H1 (cell line): ENCODE results near the gene ORC3. TPM values are rescaled to one million over a fixed set of nuclear protein-coding genes. Genes with fewer than 3 reads are reported as not detected.

Source experiments
- CTCF ChIA-PET: fragments of 300-600 bp; sonication (Branson Sonifier 250); formaldehyde crosslinking; loops from one replicate; lab custom pipeline; 2021; ENCODE audit not compliant: partially characterized antibody; lab: Charles Lee
- POLR2A ChIA-PET: fragments of 300-600 bp; sonication (Branson Sonifier 250); formaldehyde crosslinking; loops from one replicate; lab custom pipeline; 2021; ENCODE audit warnings: inconsistent platforms; ENCODE audit not compliant: partially characterized antibody; lab: Charles Lee
- DNase-seq, 2 experiments: peaks; one replicate each; pipeline versions ENCODE4 v3.0.0 to v3.0.0-alpha.2; 2010 to 2022; ENCODE audit warnings: low spot score in 2 of 2, low read depth in 1 of 2, mixed read lengths in 1 of 2
- FAIRE-seq: peaks from 2 replicates; lab custom pipeline; 2011; peaks lifted over from hg19 to GRCh38; lab: Jason Lieb, UNC
- H2AFZ ChIP-seq: 2 replicates; pipeline ENCODE4 v1.8.1; 2012; ENCODE audit warnings: low read length, inconsistent platforms
- H2AK5ac ChIP-seq: 2 replicates; pipeline ENCODE4 v1.6.1; 2013; ENCODE audit warnings: low read depth, low read length
- H2BK120ac ChIP-seq: replicated peaks from 2 replicates; pipeline ENCODE3; 2013; ENCODE audit warnings: low read depth, low read length, inconsistent platforms
- H2BK12ac ChIP-seq: 2 replicates; pipeline ENCODE4 v1.6.1; 2013; ENCODE audit warnings: low read depth, low read length
- H2BK15ac ChIP-seq: 2 replicates; pipeline ENCODE4 v1.6.1; 2013; ENCODE audit warnings: low read length
- H2BK20ac ChIP-seq: 2 replicates; pipeline ENCODE4 v1.6.1; 2013; ENCODE audit warnings: low read length
- H2BK5ac ChIP-seq: 2 replicates; pipeline ENCODE4 v1.6.1; 2013; ENCODE audit warnings: low read depth, low read length
- H3K14ac ChIP-seq: 2 replicates; pipeline ENCODE4 v1.6.1; 2013; ENCODE audit warnings: inconsistent platforms; ENCODE audit not compliant: insufficient read length
- H3K18ac ChIP-seq: 2 replicates; pipeline ENCODE4 v1.6.1; 2013; ENCODE audit warnings: low read length; ENCODE audit errors: extremely low read depth
- H3K23ac ChIP-seq: 2 replicates; pipeline ENCODE4 v1.6.1; 2013; ENCODE audit warnings: inconsistent platforms; ENCODE audit not compliant: insufficient read length
- H3K23me2 ChIP-seq: 2 replicates; pipeline ENCODE4 v1.6.1; 2013; ENCODE audit warnings: low read depth, low read length
- H3K27ac ChIP-seq: 2 replicates; pipeline ENCODE4 v1.6.1; 2011; ENCODE audit warnings: low read depth, low read length, inconsistent platforms
- H3K27me3 ChIP-seq, 4 experiments: replicated peaks in 1 of 4; 1 replicate in 1 of 4; 2 replicates in 3 of 4; pipeline versions ENCODE4 v1.6.1 to v1.8.1; 2011 to 2013; ENCODE audit warnings: low read length in 3 of 4, mild to moderate bottlenecking in 3 of 4, inconsistent platforms in 2 of 4, mixed read lengths in 2 of 4, moderate library complexity in 1 of 4; ENCODE audit not compliant: control insufficient read depth in 3 of 4, insufficient read depth in 3 of 4; ENCODE audit errors: extremely low read depth in 1 of 4
- H3K36me3 ChIP-seq, 4 experiments: 2 replicates each; pipeline versions ENCODE4 v1.6.1 to v1.8.1; 2011 to 2013; ENCODE audit warnings: mild to moderate bottlenecking in 4 of 4, low read length in 3 of 4, moderate library complexity in 2 of 4, control low read depth in 1 of 4, inconsistent platforms in 1 of 4; ENCODE audit not compliant: insufficient read depth in 4 of 4, control insufficient read depth in 2 of 4
- H3K4ac ChIP-seq: replicated peaks from 2 replicates; pipeline ENCODE3; 2013; ENCODE audit warnings: low read length, low read depth, mixed read lengths, inconsistent platforms; ENCODE audit not compliant: insufficient read length
- H3K4me1 ChIP-seq, 4 experiments: replicated peaks in 1 of 4; 1 replicate in 1 of 4; 2 replicates in 3 of 4; pipeline versions ENCODE4 v1.6.1 to v1.8.1; 2011 to 2013; ENCODE audit warnings: low read length in 3 of 4, inconsistent platforms in 2 of 4, mixed read lengths in 1 of 4; ENCODE audit not compliant: insufficient read depth in 4 of 4, control insufficient read depth in 3 of 4
- H3K4me2 ChIP-seq, 2 experiments: 2 replicates each; pipeline versions ENCODE4 v1.6.1 to v1.8.1; 2011 to 2013; ENCODE audit warnings: low read depth in 2 of 2, low read length in 2 of 2, control low read depth in 1 of 2, inconsistent platforms in 1 of 2, mild to moderate bottlenecking in 1 of 2; ENCODE audit not compliant: insufficient read depth in 1 of 2
- H3K4me3 ChIP-seq, 4 experiments: fragments of 200-600, 300-600 bp in 1 of 4; sonication (generic), shearing (Covaris generic), sonication (Bioruptor Twin) in 1 of 4; 2 replicates each; pipeline versions ENCODE4 v1.5.1 to v1.8.1; 2011 to 2016; ENCODE audit warnings: low read length in 4 of 4, low read depth in 3 of 4, control low read depth in 2 of 4, inconsistent platforms in 2 of 4, mild to moderate bottlenecking in 2 of 4, mixed read lengths in 1 of 4, moderate library complexity in 1 of 4; ENCODE audit not compliant: insufficient read depth in 2 of 4; ENCODE audit errors: extremely low read depth in 1 of 4
- H3K56ac ChIP-seq: replicated peaks from 2 replicates; pipeline ENCODE3; 2013; ENCODE audit warnings: low read depth, mild to moderate bottlenecking, mixed read lengths, low read length, inconsistent platforms; ENCODE audit not compliant: insufficient read length
- H3K79me1 ChIP-seq: 2 replicates; pipeline ENCODE4 v1.6.1; 2013; ENCODE audit warnings: low read depth, low read length, control low read depth
- H3K79me2 ChIP-seq, 2 experiments: 2 replicates each; pipeline versions ENCODE4 v1.6.1 to v1.8.1; 2012 to 2013; ENCODE audit warnings: low read length in 2 of 2, mild to moderate bottlenecking in 2 of 2, inconsistent platforms in 1 of 2; ENCODE audit not compliant: insufficient read depth in 2 of 2, control insufficient read depth in 1 of 2
- H3K9ac ChIP-seq, 4 experiments: replicated peaks in 1 of 4; 1 replicate in 1 of 4; 2 replicates in 3 of 4; pipeline versions ENCODE4 v1.6.1 to v1.8.1; 2011 to 2013; ENCODE audit warnings: low read depth in 3 of 4, low read length in 3 of 4, control low read depth in 2 of 4, mild to moderate bottlenecking in 2 of 4, moderate library complexity in 2 of 4, inconsistent platforms in 1 of 4; ENCODE audit errors: extremely low read depth in 1 of 4
- H3K9me3 ChIP-seq, 2 experiments: 2 replicates each; pipeline versions ENCODE4 v1.6.1 to v1.8.1; 2012 to 2013; ENCODE audit warnings: mild to moderate bottlenecking in 2 of 2, moderate library complexity in 2 of 2, control low read depth in 1 of 2, inconsistent platforms in 1 of 2, low read depth in 1 of 2, low read length in 1 of 2, mixed read lengths in 1 of 2; ENCODE audit not compliant: insufficient read depth in 2 of 2
- H4K20me1 ChIP-seq, 2 experiments: replicated peaks in 1 of 2; 2 replicates each; pipeline versions ENCODE3 to v1.8.1; 2011 to 2013; ENCODE audit warnings: inconsistent platforms in 2 of 2, low read length in 2 of 2, mild to moderate bottlenecking in 1 of 2; ENCODE audit not compliant: insufficient read depth in 2 of 2, control insufficient read depth in 1 of 2
- H4K5ac ChIP-seq: 2 replicates; pipeline ENCODE4 v1.6.1; 2013; ENCODE audit warnings: low read length, low read depth, mixed read lengths, inconsistent platforms; ENCODE audit not compliant: insufficient read length
- H4K8ac ChIP-seq: 2 replicates; pipeline ENCODE4 v1.8.0; 2013; ENCODE audit warnings: mild to moderate bottlenecking, moderate library complexity, low read length, inconsistent platforms; ENCODE audit not compliant: insufficient read depth; ENCODE audit errors: extremely low read depth
- H4K91ac ChIP-seq: replicated peaks from 2 replicates; pipeline ENCODE3; 2013; ENCODE audit warnings: low read length, mixed read lengths, inconsistent platforms; ENCODE audit not compliant: insufficient read length
- BACH1 ChIP-seq: IDR thresholded peaks from 2 replicates; pipeline ENCODE4 v1.6.1; 2012; ENCODE audit warnings: low read length, improper control_type of control experiment
- CEBPB ChIP-seq: IDR thresholded peaks from 2 replicates; pipeline ENCODE4 v1.6.1; 2012; ENCODE audit warnings: low read depth, low read length
- GTF2F1 ChIP-seq: IDR thresholded peaks from 2 replicates; pipeline ENCODE4 v1.6.1; 2012; ENCODE audit warnings: low read depth, low read length, improper control_type of control experiment, borderline replicate concordance
- HDAC2 ChIP-seq, 2 experiments: fragments of 300-600 bp in 1 of 2; sonication (generic) in 1 of 2; IDR thresholded peaks; 2 replicates each; pipeline ENCODE4 v1.6.1; 2011 to 2012; ENCODE audit warnings: low read depth in 2 of 2, low read length in 2 of 2, mild to moderate bottlenecking in 2 of 2, moderate library complexity in 2 of 2, borderline replicate concordance in 1 of 2, inconsistent platforms in 1 of 2
- JUN ChIP-seq: IDR thresholded peaks from 2 replicates; pipeline ENCODE4 v1.6.1; 2011; ENCODE audit warnings: low read depth, mild to moderate bottlenecking, improper control_type of control experiment, low read length
- KDM1A ChIP-seq: fragments of 200-600, 300-600 bp; sonication (generic); IDR thresholded peaks from 2 replicates; pipeline ENCODE4 v1.7.1; 2016; ENCODE audit warnings: mild to moderate bottlenecking, low read length, borderline replicate concordance
- RAD21 ChIP-seq, 2 experiments: IDR thresholded peaks in 1 of 2; conservative IDR thresholded peaks in 1 of 2; 2 replicates each; pipeline ENCODE4 v1.6.1; 2011; ENCODE audit warnings: low read depth in 2 of 2, low read length in 2 of 2, improper control_type of control experiment in 1 of 2, inconsistent platforms in 1 of 2, mild to moderate bottlenecking in 1 of 2, moderate library complexity in 1 of 2
- SIN3A ChIP-seq, 2 experiments: IDR thresholded peaks in 1 of 2; conservative IDR thresholded peaks in 1 of 2; 2 replicates each; pipeline ENCODE4 v1.6.1; 2011 to 2012; ENCODE audit warnings: low read length in 2 of 2, improper control_type of control experiment in 1 of 2, low read depth in 1 of 2, mild to moderate bottlenecking in 1 of 2
- TBP ChIP-seq: IDR thresholded peaks from 2 replicates; pipeline ENCODE4 v1.6.1; 2011; ENCODE audit warnings: low read depth, low read length, improper control_type of control experiment
- WGBS, 2 experiments: shearing (Covaris generic) in 1 of 2; methylation state at CpG; one replicate each; pipeline versions ENCODE4 v1.1.6 to v1.1.7; 2013 to 2015; ENCODE audit warnings: low lambda C conversion rate in 2 of 2, mixed read lengths in 2 of 2, inconsistent platforms in 1 of 2, low coverage in 1 of 2, missing lambda C conversion rate in 1 of 2; ENCODE audit not compliant: insufficient replicate concordance in 2 of 2, insufficient coverage in 1 of 2, insufficient read length in 1 of 2; ENCODE audit errors: extremely low coverage in 1 of 2, missing lambda C conversion rate in 1 of 2; 5-methylcytosine and 5-hydroxymethylcytosine counted together
- polyA plus RNA-seq, 7 experiments: library from polyadenylated mRNA; depleted of rRNA in 3 of 7; stranded (reverse) in 5 of 7; unstranded in 2 of 7; fragments of >200 nt in 5 of 7; fragments of 200-250 nt in 2 of 7; gene quantifications; 1 replicate in 5 of 7; 2 replicates in 1 of 7; 4 replicates in 1 of 7; pipeline versions ENCODE4 v1.2.1 to v1.2.3, GENCODE V29; 2011 to 2013; ENCODE audit warnings: missing spikeins in 2 of 7, mixed read lengths in 2 of 7
- total RNA-seq: library from RNA; stranded (reverse); fragmentation: NEBNext Ultra II Directional; extraction: Animal tissue kit (Norgen Biotek cat#: 25700); gene quantifications from 2 replicates; pipeline ENCODE4 v1.2.1, GENCODE V29; 2021
- TF ChIP-seq, protein P1 (sequence below): IDR thresholded peaks from 2 replicates; pipeline ENCODE4 v1.6.1; 2012; ENCODE audit warnings: low read length, inconsistent platforms

The ORC3 gene
- total and polyA plus RNA-seq, 2 of the 8 experiments (the other 6 are each of a cell fraction or from before 2014, with no cell fraction given): 35.9 to 60.9 TPM

DNA sequence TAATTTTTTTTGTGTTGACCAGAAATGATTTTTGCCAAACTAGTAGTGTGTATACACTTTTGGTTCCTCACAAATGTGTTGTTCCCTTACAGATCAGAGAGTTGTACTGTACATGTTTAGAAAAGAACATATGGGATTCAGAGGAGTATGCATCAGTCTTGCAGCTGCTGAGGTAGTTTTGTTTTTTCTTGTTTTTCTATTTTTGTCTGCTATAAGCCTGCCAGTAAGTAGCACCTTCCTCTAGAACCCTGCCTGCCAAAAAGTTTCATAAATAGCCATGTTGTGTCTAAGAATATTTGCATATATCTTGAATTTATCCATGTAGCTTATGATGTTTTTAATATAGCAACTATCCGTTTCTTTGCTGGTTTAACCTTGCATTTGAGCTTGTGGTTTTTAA is 46.4 kb downstream of the ORC3 start:
- CTCF ChIA-PET: interaction anchor here (1.4 kb wide), 1 partner anchor 9 kb away, joined by 4 read pairs; no protein-coding TSS in a partner anchor
- Histone ChIP-seq H2BK15ac (no peak overlapping the region), H3K23me2 (no peaks in the 10 kb centered on the region), H3K79me2 (no peaks in the 10 kb centered on the region), H3K14ac (no peak overlapping the region), H2AFZ (no peak overlapping the region), H4K20me1 (peaks cover 0 to 3% of the 10 kb centered on the region in 2 experiments), H3K4ac (no peak overlapping the region), H3K23ac (no peak overlapping the region), H2BK12ac (no peak overlapping the region), H3K9ac (no peak overlapping the region), H3K18ac (no peak overlapping the region), H2BK5ac (no peak overlapping the region), H3K4me2 (no peak overlapping the region), H3K36me3 (peaks cover 0 to 33% (median 16%) of the 10 kb centered on the region in 4 experiments), H2BK20ac (no peak overlapping the region), H2BK120ac (no peak overlapping the region), H4K8ac (no peak overlapping the region), H4K5ac (no peak overlapping the region), H3K27me3 (no peaks in the 10 kb centered on the region), H3K79me1 (no peaks in the 10 kb centered on the region), H3K56ac (no peak overlapping the region), H3K4me3 (no peak overlapping the region), H4K91ac (no peak overlapping the region), H3K9me3 (no peaks in the 10 kb centered on the region), H3K27ac (no peak overlapping the region), H2AK5ac (no peak overlapping the region), H3K4me1 (no peaks in the 10 kb centered on the region)
- POLR2A ChIA-PET: interaction anchor here (0.7 to 1.1 kb wide), 4 partner anchors 9 to 62 kb away, joined by 3 to 5 read pairs (median 3); partner anchors contain the start of genes ORC3 and RARS2
- DNase-seq: no peak
- 92% methylated on average over 1 of the region's 1 CpG; no CpG with 5 or more reads in 1 of the 2 experiments for WGBS, 2 experiments
- TF ChIP-seq JUN (no peak), TBP (no peak), RAD21 (IDR thresholded peaks at IDR 0.05 in 1 of 2, conservative IDR thresholded peaks at IDR 0.05 in 1 of 2; ENCODE audit: low read depth in 2 of 2, low read length in 2 of 2) (no peak), KDM1A (no peak), CEBPB (no peak), SIN3A (conservative IDR thresholded peaks at IDR 0.05 in 1 of 2, IDR thresholded peaks at IDR 0.05 in 1 of 2; ENCODE audit: low read depth in 1 of 2, low read length in 2 of 2) (no peak), BACH1 (no peak), GTF2F1 (no peak), HDAC2 (IDR thresholded peaks at IDR 0.05; ENCODE audit: borderline replicate concordance in 1 of 2, low read depth in 2 of 2, low read length in 2 of 2) (no peak)
- TF ChIP-seq, protein P1, sequence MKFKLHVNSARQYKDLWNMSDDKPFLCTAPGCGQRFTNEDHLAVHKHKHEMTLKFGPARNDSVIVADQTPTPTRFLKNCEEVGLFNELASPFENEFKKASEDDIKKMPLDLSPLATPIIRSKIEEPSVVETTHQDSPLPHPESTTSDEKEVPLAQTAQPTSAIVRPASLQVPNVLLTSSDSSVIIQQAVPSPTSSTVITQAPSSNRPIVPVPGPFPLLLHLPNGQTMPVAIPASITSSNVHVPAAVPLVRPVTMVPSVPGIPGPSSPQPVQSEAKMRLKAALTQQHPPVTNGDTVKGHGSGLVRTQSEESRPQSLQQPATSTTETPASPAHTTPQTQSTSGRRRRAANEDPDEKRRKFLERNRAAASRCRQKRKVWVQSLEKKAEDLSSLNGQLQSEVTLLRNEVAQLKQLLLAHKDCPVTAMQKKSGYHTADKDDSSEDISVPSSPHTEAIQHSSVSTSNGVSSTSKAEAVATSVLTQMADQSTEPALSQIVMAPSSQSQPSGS: no peak
- no peak for FAIRE-seq
